LNCAP (cell line): Measurements from ENCODE around the gene KLK15.

Source experiments
- CTCF ChIP-seq: fragments of 450-650 bp; IDR thresholded peaks from 2 replicates; pipeline ENCODE4 v1.5.1; 2017; ENCODE audit warnings: mild to moderate bottlenecking

Gene KLK15

GRCh38 chr19:50797429-50797780 is 36.0 kb downstream of the KLK15 start:
- TF ChIP-seq CTCF = no peak

- no peak for TF ChIP-seq CTCF
Observed at GRCh38 chr19:50796634-50797428, 36.5 kb downstream of the KLK15 start.

GRCh38 chr19:50796128-50796633 is 37.2 kb downstream of the KLK15 start:
- no peak for TF ChIP-seq CTCF

GRCh38 chr19:50795664-50796073 is 37.7 kb downstream of the KLK15 start:
- no peak for TF ChIP-seq CTCF

GRCh38 chr19:50794876-50795663 is 38.3 kb downstream of the KLK15 start:
- peak; percentile 41; the same call in 1 of the 2 replicates for TF ChIP-seq CTCF

GRCh38 chr19:50794074-50794875 is 39.1 kb downstream of the KLK15 start:
- TF ChIP-seq CTCF = no peak

- no peak for TF ChIP-seq CTCF
Observed at GRCh38 chr19:50793558-50794065, 39.8 kb downstream of the KLK15 start.
